IMR-90 (cell line): ENCODE results near the gene DBNDD2. TPM values are rescaled to one million over a fixed set of nuclear protein-coding genes. Genes with fewer than 3 reads are reported as not detected.

ENCODE experiments used
- ATAC-seq: fragments of 200-7000 bp; cut with Tn5 transposase; 2 replicates; pipeline ENCODE4 v1.9.1; 2020; ENCODE audit warnings: low read depth, mild to moderate bottlenecking, moderate library complexity
- BruUV-seq: library from RNA; stranded (reverse); fragments of 400-500 nt; replicated peaks from 2 replicates; lab custom pipeline; 2021; lab: Mats Ljungman, UMichigan
- CTCF ChIA-PET: fragments of 300-600 bp; formaldehyde crosslinking; extraction: SDS; loops from one replicate; lab custom pipeline; 2021; ENCODE audit warnings: antibody characterized with exemption; lab: Yijun Ruan, JAX
- POLR2A ChIA-PET: fragments of 300-600 bp; sonication (Branson Sonifier 250); formaldehyde crosslinking; loops from one replicate; lab custom pipeline; 2022; ENCODE audit warnings: antibody characterized with exemption; ENCODE audit not compliant: unreplicated experiment; lab: Charles Lee
- DNase-seq: peaks from one replicate; pipeline ENCODE4 v3.0.0; 2013
- H2AFZ ChIP-seq: replicated peaks from 2 replicates; pipeline ENCODE3; 2013; ENCODE audit warnings: low read length, mild to moderate bottlenecking; ENCODE audit not compliant: poor library complexity
- H2AK5ac ChIP-seq: 2 replicates; pipeline ENCODE4 v1.6.1; 2013; ENCODE audit warnings: low read depth, low read length, inconsistent platforms
- H2AK9ac ChIP-seq: replicated peaks from 2 replicates; pipeline ENCODE3; 2013; ENCODE audit warnings: mild to moderate bottlenecking, low read depth, low read length, moderate library complexity; ENCODE audit not compliant: poor library complexity
- H2BK120ac ChIP-seq: 2 replicates; pipeline ENCODE4 v1.6.1; 2013; ENCODE audit warnings: low read depth, low read length, inconsistent platforms
- H2BK15ac ChIP-seq: 3 replicates; pipeline ENCODE4 v1.6.1; 2013; ENCODE audit warnings: low read depth, low read length, inconsistent platforms
- H2BK20ac ChIP-seq: 2 replicates; pipeline ENCODE4 v1.6.1; 2013; ENCODE audit warnings: low read depth, mild to moderate bottlenecking, inconsistent platforms, low read length, moderate library complexity
- H2BK5ac ChIP-seq: 2 replicates; pipeline ENCODE4 v1.6.1; 2013; ENCODE audit warnings: mild to moderate bottlenecking, low read depth, low read length, inconsistent platforms; ENCODE audit not compliant: poor library complexity, severe bottlenecking
- H3K14ac ChIP-seq: replicated peaks from 2 replicates; pipeline ENCODE4 v1.6.1; 2013; ENCODE audit warnings: low read depth, low read length, inconsistent platforms
- H3K18ac ChIP-seq: 2 replicates; pipeline ENCODE4 v1.6.1; 2013; ENCODE audit warnings: low read depth, low read length, control low read depth
- H3K23ac ChIP-seq: 2 replicates; pipeline ENCODE4 v1.6.1; 2013; ENCODE audit warnings: low read depth, low read length, inconsistent platforms
- H3K27ac ChIP-seq: 2 replicates; pipeline ENCODE4 v1.5.1; 2013; ENCODE audit warnings: mild to moderate bottlenecking, control low read depth, low read length; ENCODE audit not compliant: insufficient read depth
- H3K27me3 ChIP-seq: 2 replicates; pipeline ENCODE4 v1.6.1; 2013; ENCODE audit warnings: low read length; ENCODE audit not compliant: control insufficient read depth, insufficient read depth
- H3K36me3 ChIP-seq: 2 replicates; pipeline ENCODE4 v1.6.1; 2013; ENCODE audit warnings: low read length, mixed read lengths; ENCODE audit not compliant: control insufficient read depth, insufficient read depth
- H3K4ac ChIP-seq: 2 replicates; pipeline ENCODE4 v1.6.1; 2013; ENCODE audit warnings: low read depth, low read length, inconsistent platforms
- H3K4me1 ChIP-seq: 2 replicates; pipeline ENCODE4 v1.6.1; 2013; ENCODE audit warnings: low read length, mixed read lengths; ENCODE audit not compliant: control insufficient read depth, insufficient read depth
- H3K4me2 ChIP-seq: 2 replicates; pipeline ENCODE4 v1.6.1; 2013; ENCODE audit warnings: low read depth, mild to moderate bottlenecking, control low read depth, low read length, moderate library complexity
- H3K4me3 ChIP-seq: 2 replicates; pipeline ENCODE4 v1.5.1; 2013; ENCODE audit warnings: low read depth, mild to moderate bottlenecking, control low read depth, low read length, moderate library complexity; ENCODE audit not compliant: insufficient read depth
- H3K56ac ChIP-seq: 2 replicates; pipeline ENCODE4 v1.6.1; 2013; ENCODE audit warnings: low read length, inconsistent platforms; ENCODE audit not compliant: insufficient read depth; ENCODE audit errors: extremely low read depth
- H3K79me1 ChIP-seq, 2 experiments: 2 replicates each; pipeline ENCODE4 v1.6.1; 2013; ENCODE audit warnings: low read length in 2 of 2, inconsistent platforms in 1 of 2, low read depth in 1 of 2
- H3K9ac ChIP-seq: 2 replicates; pipeline ENCODE4 v1.6.1; 2013; ENCODE audit warnings: low read depth, low read length, control low read depth
- H3K9me1 ChIP-seq: 2 replicates; pipeline ENCODE4 v1.6.1; 2013; ENCODE audit warnings: low read length, inconsistent platforms; ENCODE audit not compliant: insufficient read depth
- H3K9me3 ChIP-seq: 2 replicates; pipeline ENCODE4 v1.6.1; 2013; ENCODE audit warnings: low read length; ENCODE audit not compliant: control insufficient read depth, insufficient read depth
- H4K20me1 ChIP-seq: 2 replicates; pipeline ENCODE4 v1.6.1; 2013; ENCODE audit warnings: low read length, inconsistent platforms; ENCODE audit not compliant: insufficient read depth
- H4K5ac ChIP-seq: 2 replicates; pipeline ENCODE4 v1.6.1; 2013; ENCODE audit warnings: mild to moderate bottlenecking, low read depth, low read length, control low read depth
- H4K8ac ChIP-seq, 2 experiments: 2 replicates each; pipeline ENCODE4 v1.6.1; 2013; ENCODE audit warnings: low read depth in 2 of 2, low read length in 2 of 2, control low read depth in 1 of 2, inconsistent platforms in 1 of 2
- H4K91ac ChIP-seq: 2 replicates; pipeline ENCODE4 v1.6.1; 2013; ENCODE audit warnings: low read depth, low read length, inconsistent platforms; ENCODE audit not compliant: insufficient read depth
- BHLHE40 ChIP-seq: fragments of 150-350 bp; IDR thresholded peaks from 2 replicates; pipeline ENCODE4 v1.6.1; 2016; ENCODE audit warnings: mild to moderate bottlenecking, low read depth, low read length
- CEBPB ChIP-seq: IDR thresholded peaks from 2 replicates; pipeline ENCODE4 v1.6.1; 2012; ENCODE audit warnings: low read depth, low read length, improper control_type of control experiment
- CHD1 ChIP-seq: IDR thresholded peaks from 2 replicates; pipeline ENCODE4 v1.6.1; 2012; ENCODE audit warnings: low read depth, low read length, improper control_type of control experiment
- CTCF ChIP-seq: conservative IDR thresholded peaks from 2 replicates; pipeline ENCODE4 v1.5.1; 2012; ENCODE audit warnings: mild to moderate bottlenecking, low read depth, low read length, improper control_type of control experiment
- ELK1 ChIP-seq: fragments of 150-350 bp; IDR thresholded peaks from 2 replicates; pipeline ENCODE4 v1.6.1; 2016; ENCODE audit warnings: low read depth, mild to moderate bottlenecking, low read length, moderate library complexity, borderline replicate concordance
- FOS ChIP-seq: fragments of 150-350 bp; IDR thresholded peaks from 2 replicates; pipeline ENCODE4 v1.6.1; 2016; ENCODE audit warnings: low read depth, low read length
- MAZ ChIP-seq: IDR thresholded peaks from 2 replicates; pipeline ENCODE4 v1.6.1; 2012; ENCODE audit warnings: low read depth, mild to moderate bottlenecking, low read length, improper control_type of control experiment, moderate library complexity, borderline replicate concordance
- NFE2L2 ChIP-seq: fragments of 150-350 bp; IDR thresholded peaks from 2 replicates; pipeline ENCODE4 v1.6.1; 2016; ENCODE audit warnings: low read depth, mild to moderate bottlenecking, low read length
- POLR2A ChIP-seq: IDR thresholded peaks from 2 replicates; pipeline ENCODE4 v1.6.1; 2012; ENCODE audit warnings: mild to moderate bottlenecking, low read depth, low read length
- RAD21 ChIP-seq: IDR thresholded peaks from 2 replicates; pipeline ENCODE4 v1.6.1; 2012; ENCODE audit warnings: low read length, improper control_type of control experiment
- RCOR1 ChIP-seq: IDR thresholded peaks from 2 replicates; pipeline ENCODE4 v1.6.1; 2012; ENCODE audit warnings: mild to moderate bottlenecking, low read length, improper control_type of control experiment; ENCODE audit not compliant: insufficient replicate concordance
- RFX5 ChIP-seq: IDR thresholded peaks from 2 replicates; pipeline ENCODE4 v1.8.0; 2012; ENCODE audit warnings: low read depth, mild to moderate bottlenecking, low read length, moderate library complexity
- USF2 ChIP-seq: fragments of 150-350 bp; IDR thresholded peaks from 2 replicates; pipeline ENCODE4 v1.6.1; 2017; ENCODE audit warnings: mild to moderate bottlenecking, antibody characterized with exemption, low read length, low read depth
- WGBS, 2 experiments: methylation state at CpG; one replicate each; pipeline versions ENCODE4 v1.1.5 to v1.1.7; 2013; ENCODE audit warnings: missing lambda C conversion rate in 2 of 2; ENCODE audit not compliant: insufficient read length in 1 of 2; ENCODE audit errors: extremely low coverage in 2 of 2; 5-methylcytosine and 5-hydroxymethylcytosine counted together
- dilution Hi-C: fragments of 300-500 bp; cut with HindIII; formaldehyde crosslinking; loops from one replicate; pipeline ENCODE4 v1.14.3; 2018; ENCODE audit warnings: low sequenced_read_pairs; ENCODE audit not compliant: unreplicated experiment
- in situ Hi-C: fragments of 300-500 bp; cut with MboI; formaldehyde crosslinking; loops from 3 replicates; pipeline ENCODE4 v1.14.3; 2019; ENCODE audit warnings: low sequenced_read_pairs, inconsistent platforms, mixed read lengths
- intact Hi-C: fragments of 100-400 bp; cut with micrococcal nuclease; formaldehyde crosslinking; loops from 2 replicates; pipeline ENCODE4 v1.10.0; 2022
- polyA plus RNA-seq, 3 experiments: library from polyadenylated mRNA; depleted of rRNA; stranded (reverse); fragments of >200 nt; gene quantifications; 2 replicates each; pipeline ENCODE4 v1.2.3, GENCODE V29; 2012; ENCODE audit warnings: low replicate concordance in 1 of 3
- total RNA-seq: library from RNA; depleted of rRNA; stranded (reverse); fragments of >200 nt; gene quantifications from 2 replicates; pipeline ENCODE4 v1.2.3, GENCODE V29; 2012

Gene DBNDD2
- total and polyA plus RNA-seq, 2 of the 4 experiments (the other 2 are of a cell fraction) = 1.3 to 9.3 TPM

DNA sequence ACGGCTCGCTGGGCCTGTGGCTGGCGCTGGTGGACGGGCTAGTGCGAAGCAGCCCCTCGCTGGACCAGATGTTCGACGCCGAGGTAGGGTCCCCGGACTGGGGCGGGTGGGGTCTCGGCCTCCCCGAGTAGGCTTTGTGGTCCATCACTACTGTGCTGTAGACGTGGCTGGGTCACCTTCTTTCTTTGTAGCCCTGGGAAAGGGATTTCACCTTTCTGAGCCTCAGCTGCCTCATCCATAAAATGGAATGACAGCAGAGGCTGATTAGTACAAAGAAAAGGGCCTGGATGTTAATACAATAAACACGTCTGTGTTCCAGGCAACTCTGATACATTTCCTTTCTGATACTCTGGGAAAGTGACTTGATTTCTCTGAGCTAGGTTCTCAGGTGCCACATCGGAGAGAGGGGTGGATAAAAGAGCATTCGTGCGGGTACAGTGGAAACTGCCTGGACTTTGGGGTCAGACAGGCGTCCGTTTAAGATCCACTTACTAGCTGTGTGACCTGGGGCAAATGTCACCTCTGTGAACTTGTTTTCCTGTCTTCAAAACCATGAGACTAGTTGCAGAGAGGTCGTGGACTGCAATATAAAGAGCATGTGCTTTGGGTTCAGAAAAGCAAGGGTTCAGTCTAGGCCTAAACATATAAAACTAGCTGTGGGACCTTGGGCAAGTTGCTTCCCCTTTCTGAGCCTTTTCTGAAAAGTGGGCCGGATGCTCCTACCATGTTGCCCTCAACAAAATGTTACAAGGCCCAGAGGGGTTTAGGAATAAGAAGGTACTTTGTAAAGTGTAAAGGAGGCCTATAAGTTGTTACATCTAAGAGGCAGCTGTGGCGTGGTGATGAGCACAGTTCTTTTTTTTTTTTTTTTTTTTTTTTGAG is 44.2 kb upstream of the DBNDD2 start:
- H2BK5ac ChIP-seq = peak overlapping the region; percentile 10
- peak overlapping the region; percentile 65 for H3K23ac ChIP-seq
- whole genome bisulfite sequencing, 2 experiments = 24% methylated on average over 16 of the region's 23 CpGs; no CpG with 5 or more reads in 1 of the 2 experiments
- peak overlapping the region; percentile 68 for H3K56ac ChIP-seq
- 0 out of 2 replicates have a peak overlapping the region, but pooled peaks have one; percentile 46 for H3K4ac ChIP-seq
- H3K9me3 ChIP-seq = no peaks in the 10 kb centered on the region
- peak overlapping the region; percentile 61 for H3K4me2 ChIP-seq
- POLR2A ChIA-PET = interaction anchor here (0.8 to 1.1 kb wide), 2 partner anchors 8 to 26 kb away, joined by 4 read pairs; no protein-coding TSS in a partner anchor
- in situ Hi-C loops (no loop called here), dilution Hi-C loops (no loop called here), intact Hi-C loops (loop anchor here (1.0 to 5.0 kb wide), 4 partner anchors 45 to 407 kb away; partner anchors contain the start of gene PIGT)
- H3K36me3 ChIP-seq = peaks cover 19% of the 10 kb centered on the region
- no peaks in the 10 kb centered on the region for H3K27me3 ChIP-seq
- H3K18ac ChIP-seq = no peak overlapping the region
- H2BK20ac ChIP-seq = no peak overlapping the region
- H3K79me1 ChIP-seq = peaks cover 9 to 39% of the 10 kb centered on the region in 2 experiments
- peak overlapping the region; percentile 98 for H2AK9ac ChIP-seq
- peak overlapping the region; percentile 91 for H3K9ac ChIP-seq
- peak overlapping the region; percentile 65 for H3K4me3 ChIP-seq
- BruUV-seq = no TSS peak
- peak overlapping the region; percentile 57; the same call in 1 of the 2 replicates for H2AK5ac ChIP-seq
- DNase-seq (no peak), ATAC-seq (no peak)
- peak overlapping the region; percentile 22; the same call in 1 of the 2 replicates for H2BK120ac ChIP-seq
- H3K9me1 ChIP-seq = peaks cover 14% of the 10 kb centered on the region
- H4K91ac ChIP-seq = no peak overlapping the region; the same call in 1 of the 2 replicates
- CTCF ChIA-PET = interaction anchor here (0.6 to 2.1 kb wide), 12 partner anchors 8 to 120 kb away, joined by 3 to 16 read pairs (median 3); no protein-coding TSS in a partner anchor
- peak overlapping the region; percentile 24 for H3K14ac ChIP-seq
- no peak overlapping the region for H4K5ac ChIP-seq
- peak overlapping the region; percentile 20 to 76; a peak in 2 of 4 replicates for H4K8ac ChIP-seq
- H3K4me1 ChIP-seq = peaks cover 8% of the 10 kb centered on the region
- H2BK15ac ChIP-seq = no peak overlapping the region
- peak overlapping the region; percentile 100 for H2AFZ ChIP-seq
- H4K20me1 ChIP-seq = no peaks in the 10 kb centered on the region
- peak overlapping the region; percentile 94 for H3K27ac ChIP-seq
- TF ChIP-seq RFX5 (no peak), MAZ (no peak), BHLHE40 (no peak), CEBPB (no peak), POLR2A (no peak), USF2 (no peak), CTCF (no peak), CHD1 (no peak), RAD21 (no peak), NFE2L2 (no peak), FOS (no peak), ELK1 (no peak), RCOR1 (no peak)
